Stimulated activated CD8-positive, alpha-beta memory T cell treated with anti-CD3 and anti-CD28 coated beads, Interleukin-2, amount 100 ng/mL, for 48 hours (primary cell): ENCODE results near the gene ARFIP1.

Experiments
- DNase-seq, 2 donors: peaks; one replicate each; pipeline ENCODE4 v3.0.0-alpha.2; 2020; ENCODE audit warnings: low read depth in 2 of 2

Gene ARFIP1

DNA sequence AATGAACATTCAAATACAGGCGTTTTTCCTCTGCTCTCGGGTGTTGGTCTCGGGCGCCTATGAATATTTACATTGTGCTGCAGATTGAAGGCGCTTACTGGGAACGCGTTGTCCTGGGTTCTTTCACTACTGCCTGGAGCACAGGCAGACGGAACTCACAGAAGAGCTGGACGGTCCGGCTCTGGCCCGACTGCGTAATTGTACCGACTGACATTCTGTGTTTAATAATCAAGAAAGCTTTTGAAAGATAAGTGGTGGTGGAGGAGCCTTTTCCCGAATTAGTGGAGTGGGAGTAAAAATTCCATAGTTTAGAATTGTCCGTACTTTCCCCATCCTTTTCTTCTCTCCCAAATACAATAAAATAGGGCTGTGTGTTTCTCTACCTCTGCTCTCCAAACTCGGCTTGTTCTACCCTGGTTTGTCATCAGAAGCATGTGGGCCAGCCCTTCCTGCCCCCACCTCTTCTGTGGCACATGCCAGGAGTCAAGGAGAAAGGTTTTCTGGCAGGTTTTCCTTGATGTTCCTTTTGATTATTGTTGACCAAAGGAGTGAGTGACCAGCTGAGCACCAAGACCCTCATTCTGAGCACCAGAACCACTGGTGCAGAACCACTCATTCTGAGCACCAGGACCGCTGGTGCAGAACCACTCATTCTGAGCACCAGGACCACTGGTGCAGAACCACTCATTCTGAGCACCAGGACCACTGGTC is 158.6 kb downstream of the ARFIP1 start:
- DNase-seq = no peak

DNA sequence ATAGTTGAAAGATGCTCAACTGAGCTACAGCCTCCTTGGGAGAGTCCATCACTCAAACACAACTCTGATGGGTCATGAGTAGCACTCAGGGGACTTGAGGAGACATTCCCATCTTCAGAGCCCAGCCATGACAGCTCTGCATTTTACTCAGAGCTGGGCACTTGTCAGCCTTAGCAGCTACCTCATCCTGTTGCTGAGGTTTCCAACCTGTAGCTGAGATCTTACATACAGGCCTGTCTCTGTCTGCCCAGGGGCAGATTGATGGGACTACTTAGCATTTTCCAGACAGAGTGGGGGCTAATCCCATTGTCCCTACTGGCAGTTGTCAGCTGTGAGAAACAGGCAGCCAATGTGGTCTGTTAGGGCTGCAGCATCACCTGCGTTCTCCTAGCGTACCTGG is 159.9 kb downstream of the ARFIP1 start:
- DNase-seq = no peak

DNA sequence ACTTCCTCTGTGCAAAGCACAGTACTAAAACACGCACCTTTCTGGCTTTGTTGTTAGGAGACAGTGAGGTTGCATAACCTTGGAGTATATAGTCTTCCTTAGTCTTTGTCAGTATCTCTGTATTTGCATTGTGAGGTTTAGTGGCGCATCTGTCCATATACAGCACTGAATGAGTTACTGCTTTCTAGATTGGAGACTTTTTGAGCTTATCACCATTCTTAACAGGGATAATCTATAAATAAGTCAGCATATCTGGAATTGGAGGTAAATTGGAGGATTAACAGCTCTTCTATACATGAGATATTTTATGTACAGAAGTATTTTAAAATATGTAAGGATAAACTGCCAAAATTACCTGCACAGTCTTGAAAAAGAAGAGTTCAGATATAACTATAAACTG is 160.7 kb downstream of the ARFIP1 start:
- DNase-seq = no peak

DNA sequence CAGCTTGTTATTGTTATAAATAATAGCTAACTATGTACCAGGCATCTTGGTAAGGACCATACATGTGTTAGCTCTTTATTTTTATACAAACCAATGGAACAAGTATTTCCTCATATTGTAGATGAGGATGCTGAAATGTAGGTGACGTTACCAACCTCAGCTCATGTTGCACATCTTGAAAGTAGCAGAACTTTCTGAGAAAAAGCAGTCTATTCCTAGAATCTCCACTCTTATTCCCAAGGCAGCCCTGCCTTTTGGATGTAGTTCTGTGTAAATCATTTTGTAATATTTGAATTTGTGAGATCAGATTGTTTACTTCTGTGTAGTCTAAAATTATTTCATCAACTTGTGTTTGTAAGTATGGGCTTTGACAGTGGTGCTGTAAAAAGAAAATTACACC is 161.7 kb downstream of the ARFIP1 start:
- no peak for DNase-seq

DNA sequence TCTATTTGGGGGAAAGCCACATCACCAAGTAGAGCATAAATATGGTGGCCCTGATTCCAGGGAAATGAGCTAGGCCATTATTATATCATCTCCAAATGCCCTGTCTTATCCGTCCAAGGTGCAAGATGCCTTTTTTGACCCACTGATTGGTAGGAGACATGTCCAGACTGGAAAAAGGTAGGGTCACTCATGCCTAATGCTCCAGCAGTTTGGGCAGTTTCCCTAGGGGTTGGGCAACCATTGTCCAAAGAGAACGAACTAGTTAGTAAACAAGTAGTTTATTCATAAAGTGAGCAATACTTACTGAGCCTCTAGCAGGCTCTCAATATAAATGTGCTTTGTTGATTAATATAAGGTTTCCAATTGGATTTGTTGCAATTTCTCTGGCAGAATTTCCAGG is 162.6 kb downstream of the ARFIP1 start:
- DNase-seq = no peak

DNA sequence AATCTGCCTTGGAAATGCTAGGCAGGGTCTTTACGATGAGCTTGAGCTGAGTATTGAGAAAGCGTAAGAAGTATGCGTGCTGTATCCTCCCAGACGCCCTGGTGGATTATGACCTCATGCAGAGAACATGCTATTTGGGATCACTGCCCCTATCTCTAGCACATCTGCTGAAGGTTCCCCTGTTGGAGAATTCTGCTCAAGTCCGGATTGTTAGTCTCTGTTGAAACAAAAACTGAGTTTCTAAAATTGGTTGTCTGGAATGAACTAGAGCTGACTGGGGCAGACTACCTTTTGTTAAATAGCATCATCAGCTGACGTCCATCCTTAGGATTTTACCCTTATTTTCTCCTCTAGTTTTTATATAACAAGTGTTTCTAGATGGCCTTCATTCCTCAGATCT is 163.9 kb downstream of the ARFIP1 start:
- no peak for DNase-seq

DNA sequence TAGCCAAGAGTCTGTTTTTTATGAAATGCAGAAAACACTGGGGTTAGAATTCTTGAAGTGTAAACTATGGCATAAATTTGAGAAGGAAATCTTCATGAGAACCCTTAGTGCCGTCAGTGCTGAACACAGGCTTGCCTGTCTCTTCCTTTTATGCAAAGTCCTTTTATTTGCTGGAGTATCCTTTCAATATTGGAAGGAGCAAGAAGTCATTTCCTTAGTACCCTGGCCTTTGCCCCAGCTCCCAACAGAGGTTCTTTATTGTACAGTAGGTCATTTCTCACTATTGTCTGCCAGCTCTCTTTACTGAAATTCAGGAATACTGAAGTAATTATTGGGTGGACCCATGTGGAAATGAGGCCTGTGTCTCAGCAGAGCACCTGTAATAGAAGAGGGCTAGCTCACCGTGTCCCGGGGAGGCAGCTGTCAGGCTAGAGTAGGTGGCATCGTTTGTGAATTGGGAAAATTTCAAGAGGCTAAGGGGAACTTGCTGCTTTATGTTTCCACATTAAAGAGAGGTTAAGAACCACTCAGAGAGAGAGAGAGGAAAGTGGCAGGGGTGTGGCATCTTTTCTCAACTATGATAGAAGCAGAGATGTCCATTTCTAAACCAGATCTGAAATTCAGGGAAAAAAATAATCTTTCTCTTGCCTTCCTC is 165.0 kb downstream of the ARFIP1 start:
- DNase-seq = no peak

DNA sequence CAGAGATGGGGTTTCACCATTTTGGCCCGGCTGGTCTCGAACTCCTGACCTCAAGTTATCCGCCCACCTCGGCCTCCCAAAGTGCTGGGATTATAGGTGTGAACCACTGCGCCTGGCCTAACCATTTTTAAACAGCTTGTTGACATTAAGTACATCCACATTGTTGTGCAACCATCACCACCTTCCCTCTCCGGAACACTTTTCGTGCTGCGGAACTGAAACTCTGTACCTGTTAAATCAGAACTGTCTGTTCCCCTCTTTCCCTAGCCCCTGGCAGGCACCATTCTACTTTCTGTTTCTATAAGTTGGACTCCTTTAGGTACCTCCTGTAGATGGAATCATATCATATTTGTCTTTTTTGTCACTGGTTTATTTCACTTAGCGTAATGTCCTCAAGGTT is 165.9 kb downstream of the ARFIP1 start:
- no peak for DNase-seq

DNA sequence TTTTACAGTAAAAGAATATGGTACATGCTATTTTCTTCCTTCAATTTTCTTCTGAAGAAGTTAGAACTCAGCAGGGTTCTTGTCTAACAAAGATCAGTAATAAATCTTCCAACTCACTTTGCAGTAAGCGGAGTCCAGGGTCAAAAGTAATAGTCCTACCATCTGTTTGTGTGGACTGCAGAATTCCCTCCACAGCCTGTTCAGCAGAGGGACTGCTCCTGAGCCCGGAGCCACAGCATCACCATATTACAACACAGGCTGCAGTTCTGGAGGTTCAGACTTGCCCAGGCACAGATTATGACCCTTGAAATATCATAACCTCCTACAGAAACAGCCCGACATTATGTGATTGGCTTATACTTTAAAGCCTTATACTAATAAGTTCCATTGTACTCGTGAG is 166.7 kb downstream of the ARFIP1 start:
- DNase-seq = no peak

DNA sequence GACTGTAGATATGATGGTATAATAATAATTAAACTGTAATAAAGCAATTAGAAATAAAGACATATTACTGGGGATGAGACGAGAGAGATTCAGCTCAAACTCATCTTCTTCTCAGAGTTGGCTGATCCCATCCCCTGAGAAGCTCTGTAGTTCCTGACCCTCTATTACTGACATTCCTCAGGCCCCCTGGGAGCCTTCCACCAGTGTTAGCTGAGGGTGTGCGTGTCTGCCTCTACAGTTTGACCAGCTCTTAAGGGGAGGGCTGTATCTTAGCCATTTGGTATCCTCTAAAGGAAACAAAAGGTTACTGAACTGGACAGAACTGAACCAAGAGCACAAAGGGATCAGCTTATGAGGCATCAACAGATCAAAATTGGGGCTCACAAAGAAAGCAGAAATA is 167.6 kb downstream of the ARFIP1 start:
- no peak for DNase-seq

DNA sequence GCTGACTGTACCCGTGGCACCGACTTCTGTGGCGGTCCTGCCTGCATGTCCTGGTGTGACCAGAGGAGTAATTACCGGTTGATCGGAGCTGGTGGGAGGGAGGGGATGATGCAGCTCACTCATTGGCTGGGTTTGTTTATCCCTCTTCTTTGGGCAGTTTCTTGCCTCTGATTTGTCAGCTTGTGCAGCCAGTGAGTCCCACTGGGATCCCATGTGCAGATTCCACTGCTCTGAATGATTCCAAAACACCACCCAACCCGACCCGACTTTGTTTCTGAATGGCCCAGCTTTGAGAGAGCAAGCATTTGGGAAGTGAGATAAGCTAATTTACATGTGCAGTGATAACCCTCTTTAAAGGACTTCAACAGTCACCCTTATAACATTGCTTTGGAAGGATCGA is 170.2 kb downstream of the ARFIP1 start:
- DNase-seq = no peak

DNA sequence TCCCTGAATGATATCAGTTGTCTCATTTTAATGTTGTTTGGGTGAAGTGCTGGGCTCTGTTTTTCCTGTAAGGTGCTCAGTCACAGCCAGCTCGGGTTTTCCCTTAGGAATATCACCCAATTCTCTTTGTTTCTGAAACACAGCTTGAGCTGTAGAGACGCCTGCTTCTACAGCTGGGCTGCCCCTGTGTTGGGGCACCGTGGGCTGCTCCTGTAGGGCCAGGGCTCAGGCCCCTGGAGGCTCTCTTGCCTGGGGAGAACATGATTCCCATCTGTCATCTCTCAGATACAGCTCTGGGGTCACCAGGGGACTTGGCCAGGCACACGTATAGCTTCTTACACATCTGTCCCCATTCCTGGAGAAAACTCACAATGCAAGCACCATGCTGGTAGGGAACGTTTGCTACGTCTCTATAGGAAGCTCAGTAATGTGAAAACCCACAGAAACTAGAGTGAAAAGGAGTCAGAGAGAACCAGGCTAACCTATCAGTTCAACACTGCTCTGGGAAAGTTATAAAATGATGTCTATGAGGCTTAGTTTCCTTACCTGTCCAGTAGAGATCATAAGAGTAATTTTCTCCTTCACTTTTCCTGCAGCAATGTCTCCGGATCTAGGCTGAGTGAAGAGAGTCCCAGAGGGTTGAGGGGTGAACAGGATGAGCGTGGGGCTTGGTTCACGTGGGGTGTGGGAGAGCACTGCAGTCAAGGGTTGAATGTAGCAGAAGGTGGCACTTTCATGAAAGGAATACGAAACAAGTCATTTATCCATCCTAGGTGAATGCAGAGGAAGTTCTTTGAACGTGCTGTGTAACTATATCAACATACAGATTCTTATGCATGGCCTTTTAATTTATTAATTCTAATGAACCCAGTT is 170.9 kb downstream of the ARFIP1 start:
- DNase-seq = no peak

DNA sequence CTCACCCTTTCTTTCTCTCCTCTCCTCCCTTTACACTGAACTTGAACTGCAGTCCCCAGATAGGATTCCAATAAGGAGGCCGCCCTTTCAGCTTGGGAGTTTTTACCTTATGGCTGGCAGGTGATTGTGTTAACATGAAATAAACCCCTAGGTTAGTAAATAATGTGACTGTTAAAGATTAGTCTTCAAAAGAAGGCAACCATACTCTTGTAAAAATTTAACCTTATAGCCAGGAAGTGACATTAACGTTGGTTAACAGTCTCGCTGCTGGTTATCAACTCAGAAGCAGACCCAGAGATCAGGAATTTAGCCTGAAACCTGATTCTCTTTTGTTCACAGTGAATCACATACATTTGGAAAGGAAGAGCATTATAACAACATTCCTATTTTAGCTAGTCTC is 171.6 kb downstream of the ARFIP1 start:
- no peak for DNase-seq

DNA sequence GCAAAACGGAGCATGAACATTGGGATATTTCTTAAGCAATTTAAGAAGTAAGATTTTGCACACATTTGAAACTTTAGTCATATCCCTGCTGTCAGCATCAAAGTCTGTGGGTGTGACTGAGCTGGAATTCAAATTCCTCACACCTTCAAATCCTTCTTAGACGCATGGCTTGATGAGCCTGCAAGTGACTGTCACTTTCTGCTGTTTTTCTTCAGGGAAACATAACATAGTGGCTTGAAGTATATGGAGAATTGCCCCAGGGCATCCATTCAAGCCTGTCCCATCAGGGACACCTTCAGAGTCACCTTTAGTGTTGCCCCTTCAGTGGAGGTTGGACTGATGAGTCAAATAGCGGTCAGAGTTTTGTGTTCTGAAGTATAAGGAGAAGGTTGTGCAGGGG is 173.8 kb downstream of the ARFIP1 start:
- DNase-seq = no peak

DNA sequence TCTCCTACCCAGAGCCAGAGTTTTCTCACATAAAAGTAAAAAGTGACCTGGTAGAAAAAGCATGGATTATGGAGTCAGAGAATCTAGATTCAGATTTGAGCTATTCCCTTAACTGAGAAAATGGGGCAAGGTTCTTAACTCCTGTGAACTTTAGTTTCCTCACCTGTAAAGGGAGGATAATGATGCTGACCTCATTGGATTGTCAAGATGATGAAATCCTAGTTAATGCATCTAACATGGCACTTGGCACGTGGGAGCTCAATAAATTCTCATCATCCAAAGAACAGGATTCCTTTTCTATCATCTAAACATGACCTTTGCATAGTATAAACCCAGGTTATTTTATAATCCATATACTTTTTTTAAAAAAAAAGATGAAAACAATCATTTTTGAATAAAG is 175.0 kb downstream of the ARFIP1 start:
- DNase-seq = no peak

DNA sequence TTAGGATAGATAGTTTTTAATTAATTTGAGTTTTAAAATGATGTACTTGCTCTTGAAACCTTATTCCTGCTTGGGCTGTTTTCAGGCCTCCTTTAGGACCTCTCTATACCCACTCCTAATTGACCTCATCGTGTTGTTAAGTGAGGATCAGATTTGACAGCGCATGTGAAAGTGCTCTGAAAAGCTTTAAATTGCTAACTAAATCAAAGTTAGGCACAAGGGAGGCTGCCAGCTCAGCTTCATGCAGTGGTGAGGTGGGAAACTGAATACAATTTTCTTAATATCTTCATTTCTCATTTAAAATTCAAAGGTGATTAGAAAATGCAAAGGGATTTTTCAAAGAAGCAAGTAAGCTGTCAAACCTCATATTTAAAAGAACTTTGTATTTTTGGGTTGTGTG is 176.4 kb downstream of the ARFIP1 start:
- no peak for DNase-seq

DNA sequence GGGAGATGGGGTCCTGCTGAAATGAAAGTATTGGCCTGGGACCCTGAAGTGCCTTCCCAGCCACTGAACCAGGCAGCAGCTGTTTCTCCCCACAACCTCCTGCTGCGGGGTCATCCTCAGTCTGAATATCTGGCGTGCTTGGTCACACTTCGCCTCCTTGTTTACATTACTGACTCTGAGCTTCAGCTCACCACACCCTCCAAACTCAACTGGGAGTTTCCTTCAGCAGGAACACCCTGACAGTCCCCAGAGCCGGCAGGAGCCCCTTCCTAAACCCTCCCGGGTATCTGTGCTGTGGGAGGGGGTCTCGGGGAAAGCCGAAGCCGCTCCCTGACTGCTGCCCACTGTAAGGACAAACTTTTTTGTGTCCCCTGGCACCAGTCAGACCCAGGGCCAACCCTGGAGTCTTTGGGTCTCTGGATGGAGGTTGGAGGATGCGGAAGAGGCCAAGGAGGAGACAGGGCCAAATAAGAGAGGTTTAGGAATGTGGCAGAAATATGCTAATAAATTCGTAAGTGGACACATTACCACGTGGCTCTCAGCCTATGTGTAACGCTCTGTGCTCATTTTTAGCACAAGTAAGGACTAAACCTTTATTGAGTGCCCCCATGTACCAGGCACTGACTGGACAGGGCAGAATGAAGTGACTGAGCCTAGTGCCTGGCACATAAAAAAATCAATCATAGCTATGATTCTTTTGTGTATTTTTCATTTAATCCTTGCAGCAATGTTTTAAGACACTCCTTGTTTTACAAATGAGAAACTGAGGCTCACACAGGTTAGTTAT is 177.1 kb downstream of the ARFIP1 start:
- DNase-seq = no peak

DNA sequence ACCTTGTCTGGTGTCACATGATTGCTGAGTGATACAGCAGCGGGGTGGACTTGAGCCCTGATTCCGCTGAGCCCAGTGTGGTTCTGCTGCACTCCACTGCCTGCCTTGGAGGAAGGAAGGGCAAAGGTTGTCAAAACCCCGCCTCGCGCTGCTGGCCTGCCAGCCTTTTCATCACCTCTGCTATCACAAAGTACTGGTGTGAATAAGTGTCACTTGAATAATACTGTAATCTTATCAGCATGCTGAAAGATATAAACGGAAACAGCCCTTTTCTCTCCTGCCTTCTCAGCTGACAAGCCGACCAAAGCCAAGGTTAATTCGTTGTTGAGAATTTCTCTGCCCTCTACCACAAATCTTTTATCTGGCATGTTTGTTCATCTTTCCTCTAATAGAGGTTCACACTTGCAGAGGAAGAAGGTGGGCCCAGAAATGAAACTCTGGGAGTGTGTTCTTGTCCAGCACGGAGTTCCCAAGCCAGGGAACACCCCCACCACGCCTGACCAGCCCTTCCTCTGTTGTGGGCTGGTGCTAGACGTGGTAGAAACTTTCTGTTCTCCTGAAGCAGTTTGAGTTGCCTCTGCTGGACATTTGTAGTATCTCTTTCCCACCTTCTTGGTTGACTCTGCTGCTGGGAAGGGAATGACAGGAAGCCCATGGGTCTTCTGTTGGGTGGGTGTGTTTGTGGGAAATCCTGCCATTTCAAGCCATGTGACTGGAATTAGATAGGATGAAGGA is 177.8 kb downstream of the ARFIP1 start:
- DNase-seq = no peak

DNA sequence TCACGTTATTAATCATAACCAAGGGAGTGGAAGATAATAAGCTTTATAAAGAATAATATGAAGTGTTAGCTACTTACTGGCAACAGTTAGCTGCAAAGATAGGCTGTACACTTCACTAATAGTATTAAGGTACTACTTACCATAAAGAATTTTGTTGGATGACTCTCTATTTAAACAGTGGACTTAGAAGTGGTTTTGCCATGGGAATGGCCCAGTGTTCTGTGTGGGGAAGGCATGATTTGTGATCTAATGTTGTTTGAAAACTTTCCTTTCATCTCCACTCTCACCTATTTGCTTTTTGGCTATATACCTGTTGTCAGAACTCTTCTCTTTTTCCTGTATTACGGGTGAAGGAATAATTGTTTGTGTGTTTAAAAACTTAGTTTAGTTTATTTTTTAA is 179.3 kb downstream of the ARFIP1 start:
- no peak for DNase-seq

DNA sequence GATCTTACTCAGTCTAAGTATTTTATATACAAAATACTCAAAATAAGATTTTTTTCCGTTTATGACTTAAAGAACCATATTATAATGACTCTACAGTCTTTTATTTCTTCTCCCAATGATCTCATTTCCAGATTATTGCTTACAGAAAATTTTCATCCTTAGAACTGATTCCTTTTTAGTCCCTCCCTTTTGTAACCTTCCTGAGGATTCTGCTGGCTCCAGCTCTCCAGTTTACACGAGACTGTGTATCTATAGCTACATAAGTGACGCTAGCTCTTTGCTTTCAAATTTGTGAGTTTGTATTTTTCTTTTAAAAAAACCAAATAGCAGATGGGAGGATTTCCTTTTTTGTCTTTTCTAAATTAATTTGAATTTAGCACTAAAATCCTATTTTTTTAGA is 180.3 kb downstream of the ARFIP1 start:
- no peak for DNase-seq

DNA sequence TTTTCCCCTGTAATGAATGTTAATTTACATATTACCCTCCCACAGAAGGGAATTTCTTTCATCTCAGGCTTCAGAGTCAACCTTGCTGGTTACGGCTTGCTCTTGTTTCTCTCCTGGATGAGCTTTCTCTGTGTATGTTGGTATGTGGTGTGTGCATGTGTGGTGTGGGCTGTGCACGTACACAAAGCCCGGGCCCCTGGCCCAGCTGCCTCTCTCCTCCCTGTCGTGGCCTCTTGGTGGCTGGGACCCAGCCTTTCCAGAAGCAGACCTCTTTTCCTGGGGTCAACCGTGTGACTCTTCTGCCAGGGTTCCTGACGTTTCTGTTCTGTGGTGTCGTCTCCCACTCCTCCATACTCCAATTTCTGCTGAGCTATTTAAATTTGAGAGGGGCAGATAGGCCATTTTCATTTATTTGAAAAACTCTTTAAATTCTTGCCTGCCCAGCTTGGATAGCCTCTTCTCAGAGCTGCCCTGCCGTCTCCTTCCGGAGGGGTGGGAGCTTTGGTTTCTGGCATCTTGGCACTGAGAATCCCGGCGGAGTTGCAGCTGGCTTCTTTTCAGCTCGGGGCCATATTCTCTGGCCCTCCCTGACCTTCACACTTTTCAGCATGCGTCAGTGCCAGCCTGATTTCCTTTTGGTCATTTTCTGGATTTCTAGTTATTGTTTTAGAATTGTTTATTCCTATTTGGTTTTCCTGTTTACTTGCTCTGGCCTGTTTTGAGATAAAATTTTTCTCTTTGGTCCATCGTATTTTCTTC is 181.4 kb downstream of the ARFIP1 start:
- no peak for DNase-seq
